Activated CD4-positive, alpha-beta T cell treated with anti-CD3 and anti-CD28 coated beads for 4 hours (primary cell): ENCODE data around the gene PIK3CB.
"Not testable (repeated sequence)": the region's sequence is repeated elsewhere in the genome, so short reads cannot be mapped to it uniquely, and the experiment has no call there.

ENCODE experiments used
- DNase-seq, 2 donors: peaks; one replicate each; pipeline ENCODE4 v3.0.0-alpha.2; 2020

Gene PIK3CB

GRCh38 chr3:138675393-138675792 is 159.3 kb downstream of the PIK3CB start:
- DNase-seq: no peak

GRCh38 chr3:138673641-138674530 is 160.8 kb downstream of the PIK3CB start:
- DNase-seq: no peak

- no peak for DNase-seq
These were observed 164.3 kb downstream of the PIK3CB start for GRCh38 chr3:138670407-138670806.

GRCh38 chr3:138668107-138668506 is 166.6 kb downstream of the PIK3CB start:
- DNase-seq: no peak

- no peak for DNase-seq
These were observed 177.2 kb downstream of the PIK3CB start for GRCh38 chr3:138657508-138657907.

GRCh38 chr3:138653567-138653966 is 181.2 kb downstream of the PIK3CB start:
- DNase-seq: no peak

GRCh38 chr3:138649134-138649533 is 185.6 kb downstream of the PIK3CB start:
- DNase-seq: no peak

- no peak for DNase-seq
These were observed 188.2 kb downstream of the PIK3CB start for GRCh38 chr3:138646513-138646912.

GRCh38 chr3:138646008-138646407 is 188.7 kb downstream of the PIK3CB start:
- DNase-seq: no peak

- no peak for DNase-seq
These were observed 191.8 kb downstream of the PIK3CB start for GRCh38 chr3:138642927-138643253.

- no peak for DNase-seq
These were observed 192.4 kb downstream of the PIK3CB start for GRCh38 chr3:138642226-138642926.

GRCh38 chr3:138640537-138640936 is 194.2 kb downstream of the PIK3CB start:
- no peak for DNase-seq

GRCh38 chr3:138638641-138639040 is 196.1 kb downstream of the PIK3CB start:
- DNase-seq: no peak

- no peak for DNase-seq
These were observed 205.2 kb downstream of the PIK3CB start for GRCh38 chr3:138629526-138629925.

GRCh38 chr3:138625707-138626365 is 208.9 kb downstream of the PIK3CB start:
- no peak for DNase-seq

GRCh38 chr3:138624518-138624917 is 210.2 kb downstream of the PIK3CB start:
- no peak for DNase-seq

- DNase-seq: no peak
These were observed 214.3 kb downstream of the PIK3CB start for GRCh38 chr3:138620431-138620830.

GRCh38 chr3:138615462-138615861 is 219.3 kb downstream of the PIK3CB start:
- DNase-seq: no peak

- no peak for DNase-seq
These were observed 224.8 kb downstream of the PIK3CB start for GRCh38 chr3:138609898-138610266.

GRCh38 chr3:138608322-138609135 is 226.2 kb downstream of the PIK3CB start, which contains the start of gene FAIM:
TSS of gene FAIM (plus strand) at chr3:138608771. CDS start at chr3:138619727, 10,956 bp downstream.
- DNase-seq: peak; percentile 55 to 61

GRCh38 chr3:138604106-138604595 is 230.6 kb downstream of the PIK3CB start:
- DNase-seq: not testable (repeated sequence)
